ENCODE measurements around the gene SCN10A.

SCN10A gene

DNA sequence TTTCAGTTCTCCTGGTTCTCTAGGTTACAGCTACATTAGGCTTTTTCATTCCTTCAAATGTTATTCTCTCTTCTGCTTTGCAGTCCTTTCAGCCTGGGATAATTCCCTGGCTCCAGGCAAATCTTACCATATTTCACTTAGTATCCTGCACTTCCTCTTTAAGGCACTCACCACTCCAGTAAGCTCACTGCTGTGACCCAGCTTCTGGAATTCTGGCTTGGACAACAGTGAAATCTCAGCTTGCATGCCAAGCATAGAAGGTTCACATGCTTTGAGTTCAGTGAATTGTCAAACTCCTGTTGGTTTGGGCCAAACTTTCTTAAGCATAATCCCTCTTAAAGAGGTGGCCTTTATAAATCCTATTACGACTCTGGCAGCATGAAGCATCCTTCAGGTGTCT, 69.4 kb downstream of the SCN10A start:
- TF ChIP-seq, protein P1, sequence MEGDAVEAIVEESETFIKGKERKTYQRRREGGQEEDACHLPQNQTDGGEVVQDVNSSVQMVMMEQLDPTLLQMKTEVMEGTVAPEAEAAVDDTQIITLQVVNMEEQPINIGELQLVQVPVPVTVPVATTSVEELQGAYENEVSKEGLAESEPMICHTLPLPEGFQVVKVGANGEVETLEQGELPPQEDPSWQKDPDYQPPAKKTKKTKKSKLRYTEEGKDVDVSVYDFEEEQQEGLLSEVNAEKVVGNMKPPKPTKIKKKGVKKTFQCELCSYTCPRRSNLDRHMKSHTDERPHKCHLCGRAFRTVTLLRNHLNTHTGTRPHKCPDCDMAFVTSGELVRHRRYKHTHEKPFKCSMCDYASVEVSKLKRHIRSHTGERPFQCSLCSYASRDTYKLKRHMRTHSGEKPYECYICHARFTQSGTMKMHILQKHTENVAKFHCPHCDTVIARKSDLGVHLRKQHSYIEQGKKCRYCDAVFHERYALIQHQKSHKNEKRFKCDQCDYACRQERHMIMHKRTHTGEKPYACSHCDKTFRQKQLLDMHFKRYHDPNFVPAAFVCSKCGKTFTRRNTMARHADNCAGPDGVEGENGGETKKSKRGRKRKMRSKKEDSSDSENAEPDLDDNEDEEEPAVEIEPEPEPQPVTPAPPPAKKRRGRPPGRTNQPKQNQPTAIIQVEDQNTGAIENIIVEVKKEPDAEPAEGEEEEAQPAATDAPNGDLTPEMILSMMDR (IDR thresholded peaks at IDR 0.05) = no peak
- Mint-ChIP-seq H3K9me3 (no peaks in the 10 kb centered on the region), H3K4me3 (no peak overlapping the region), H3K4me1 (no peaks in the 10 kb centered on the region), H3K36me3 (ENCODE audit: low read depth) (no peaks in the 10 kb centered on the region), H3K27me3 (ENCODE audit: low read depth, poor library complexity) (peaks cover 15% of the 10 kb centered on the region), H3K27ac (no peak overlapping the region)
- DNase-seq = no peak

DNA sequence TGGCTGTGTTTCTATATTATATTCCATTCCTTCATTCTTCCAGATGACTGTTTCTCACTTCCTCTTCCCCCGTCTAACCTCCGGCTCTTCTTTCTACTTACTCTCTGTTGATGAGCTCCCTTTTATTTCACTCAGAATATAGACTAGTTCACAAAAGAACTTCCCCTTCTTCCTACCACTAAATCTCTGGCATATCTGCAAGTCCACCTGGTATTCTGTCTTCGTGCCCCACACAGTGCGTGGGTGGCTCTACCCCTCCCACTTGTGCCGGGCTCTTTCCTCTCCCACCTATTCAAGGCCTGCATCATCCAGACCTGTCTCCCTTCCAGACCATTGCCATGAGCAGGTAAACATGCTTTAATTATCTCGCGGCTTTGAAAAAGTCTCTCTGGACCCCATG, 73.0 kb downstream of the SCN10A start:
- DNase-seq = no peak
- TF ChIP-seq, protein P1 (IDR thresholded peaks at IDR 0.05) = no peak
- Mint-ChIP-seq H3K27me3 (ENCODE audit: low read depth, poor library complexity) (peaks cover 15% of the 10 kb centered on the region), H3K36me3 (ENCODE audit: low read depth) (no peaks in the 10 kb centered on the region), H3K27ac (no peak overlapping the region), H3K4me3 (no peak overlapping the region), H3K9me3 (no peaks in the 10 kb centered on the region), H3K4me1 (peaks cover 7% of the 10 kb centered on the region)

DNA sequence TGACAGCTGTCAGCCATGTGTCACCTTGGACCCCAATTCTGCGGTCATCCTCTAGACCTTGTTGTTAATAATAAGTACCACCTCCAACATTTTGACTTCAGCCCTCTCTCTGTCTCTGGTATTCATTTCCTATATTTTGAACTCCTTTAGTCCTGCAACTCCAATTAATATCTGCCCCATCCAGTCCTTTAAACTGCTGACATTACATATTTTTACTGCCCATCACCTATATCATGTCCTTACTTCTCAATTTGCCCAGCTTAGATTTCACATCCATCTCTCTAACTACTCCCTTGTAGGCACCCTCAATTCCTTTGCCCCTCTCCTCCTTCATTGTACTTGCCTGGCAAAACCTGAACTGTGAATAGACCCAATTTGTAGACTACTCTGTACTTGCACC, 73.5 kb downstream of the SCN10A start:
- Mint-ChIP-seq H3K27me3 (ENCODE audit: low read depth, poor library complexity) (peaks cover 19% of the 10 kb centered on the region), H3K4me1 (peaks cover 7% of the 10 kb centered on the region), H3K4me3 (no peak overlapping the region), H3K27ac (no peak overlapping the region), H3K9me3 (peaks cover 3% of the 10 kb centered on the region), H3K36me3 (ENCODE audit: low read depth) (no peaks in the 10 kb centered on the region)
- TF ChIP-seq, protein P1 (IDR thresholded peaks at IDR 0.05) = no peak
- no peak for DNase-seq

DNA sequence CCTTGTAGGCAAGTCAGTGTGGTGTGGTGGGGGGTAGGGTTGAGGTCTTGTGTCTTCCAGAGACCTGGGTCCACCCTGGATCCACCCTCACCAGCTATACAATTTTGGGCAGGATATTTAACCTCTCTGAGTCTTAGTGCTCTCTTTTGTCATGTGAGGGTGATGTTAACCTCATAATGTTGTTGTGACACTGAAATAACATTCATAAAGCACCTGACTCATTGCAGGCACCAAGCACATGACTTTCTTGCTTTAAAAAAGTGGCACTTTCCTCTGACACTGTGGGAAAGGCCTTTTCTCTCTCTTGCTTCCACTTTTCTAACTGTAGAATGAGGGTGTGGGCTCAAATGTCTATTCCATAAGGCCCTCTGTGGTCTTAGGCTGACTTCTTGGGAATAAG, 75.5 kb downstream of the SCN10A start:
- H3K36me3 Mint-ChIP-seq (ENCODE audit: low read depth) = no peaks in the 10 kb centered on the region
- peaks cover 3% of the 10 kb centered on the region for H3K9me3 Mint-ChIP-seq
- TF ChIP-seq, protein P1 (IDR thresholded peaks at IDR 0.05) = no peak
- peaks cover 19% of the 10 kb centered on the region for H3K27me3 Mint-ChIP-seq (ENCODE audit: low read depth, poor library complexity)
- no peak overlapping the region for H3K4me3 Mint-ChIP-seq
- DNase-seq = no peak
- no peak overlapping the region for H3K27ac Mint-ChIP-seq
- peaks cover 7% of the 10 kb centered on the region for H3K4me1 Mint-ChIP-seq

DNA sequence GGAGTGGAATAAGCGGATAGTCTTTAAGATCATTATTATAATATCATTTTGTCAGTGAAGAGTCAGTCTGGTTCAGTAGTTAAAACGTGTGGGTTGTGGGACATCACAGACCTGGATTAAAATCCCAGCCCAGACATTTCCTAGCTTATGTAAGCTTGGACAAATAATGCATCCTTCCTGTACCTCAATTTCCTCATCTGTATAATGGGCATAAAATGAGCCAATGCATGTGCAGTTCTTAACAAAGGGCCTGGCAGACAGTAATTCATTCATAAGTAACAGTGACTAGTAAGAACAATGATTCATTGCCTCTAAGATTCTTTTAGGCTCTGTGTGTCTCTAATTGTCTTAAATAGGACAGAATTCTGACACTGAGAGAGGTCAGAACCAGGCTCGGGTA, 76.1 kb downstream of the SCN10A start:
- Mint-ChIP-seq H3K4me3 (no peak overlapping the region), H3K27ac (no peak overlapping the region), H3K36me3 (ENCODE audit: low read depth) (no peaks in the 10 kb centered on the region), H3K4me1 (peaks cover 7% of the 10 kb centered on the region), H3K27me3 (ENCODE audit: low read depth, poor library complexity) (peaks cover 19% of the 10 kb centered on the region), H3K9me3 (peaks cover 3% of the 10 kb centered on the region)
- TF ChIP-seq, protein P1 (IDR thresholded peaks at IDR 0.05) = no peak
- DNase-seq = no peak

DNA sequence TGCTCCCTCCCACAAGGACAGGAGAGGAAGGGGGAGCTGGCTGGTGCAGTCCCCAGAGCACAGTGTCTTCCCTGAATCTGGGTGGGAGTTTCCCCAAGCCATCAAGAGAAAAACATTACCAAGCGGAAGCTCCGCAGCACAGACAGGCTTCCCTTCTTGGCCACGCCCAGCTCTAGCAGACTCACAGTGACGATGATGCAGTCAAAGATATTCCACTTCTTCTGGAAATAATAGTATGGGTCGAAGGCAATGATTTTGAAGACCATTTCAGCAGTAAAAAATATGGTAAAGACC, 76.7 kb downstream of the SCN10A start:
- TF ChIP-seq, protein P1 (IDR thresholded peaks at IDR 0.05) = no peak
- Mint-ChIP-seq H3K36me3 (ENCODE audit: low read depth) (no peaks in the 10 kb centered on the region), H3K4me3 (no peak overlapping the region), H3K4me1 (peaks cover 7% of the 10 kb centered on the region), H3K27ac (no peak overlapping the region), H3K9me3 (peaks cover 3% of the 10 kb centered on the region), H3K27me3 (ENCODE audit: low read depth, poor library complexity) (peaks cover 19% of the 10 kb centered on the region)
- no peak for DNase-seq

All from nephron progenitor cell (in vitro differentiated cells).